IPS DF 6.9 (cell line): ENCODE measurements around the gene SSR1.

ENCODE experiments used
- DNase-seq: peaks from one replicate; pipeline ENCODE4 v3.0.0-alpha.2; 2013; ENCODE audit warnings: low read depth, low spot score
- H3K27ac ChIP-seq: one replicate; pipeline ENCODE4 v1.5.1; 2013; ENCODE audit warnings: low read length, control low read depth
- H3K27me3 ChIP-seq: 2 replicates; pipeline ENCODE4 v1.6.1; 2013; ENCODE audit warnings: mild to moderate bottlenecking, low read length; ENCODE audit not compliant: control insufficient read depth, insufficient read depth
- H3K36me3 ChIP-seq: 2 replicates; pipeline ENCODE4 v1.6.1; 2013; ENCODE audit warnings: low read length; ENCODE audit not compliant: control insufficient read depth, insufficient read depth
- H3K4me1 ChIP-seq: 2 replicates; pipeline ENCODE4 v1.6.1; 2013; ENCODE audit warnings: low read length; ENCODE audit not compliant: control insufficient read depth, insufficient read depth
- H3K4me3 ChIP-seq: 2 replicates; pipeline ENCODE4 v1.5.1; 2013; ENCODE audit warnings: mild to moderate bottlenecking, low read length
- H3K9me3 ChIP-seq: 2 replicates; pipeline ENCODE4 v1.6.1; 2013; ENCODE audit warnings: low read length, inconsistent platforms; ENCODE audit not compliant: control insufficient read depth, insufficient read depth
- WGBS: extraction: QIAGEN DNeasy Blood & Tissue Kit; methylation state at CpG from one replicate; pipeline ENCODE4 v1.1.7; 2013; ENCODE audit warnings: mixed read lengths, missing lambda C conversion rate; ENCODE audit not compliant: insufficient read length, insufficient coverage; 5-methylcytosine and 5-hydroxymethylcytosine counted together

SSR1 gene

DNA sequence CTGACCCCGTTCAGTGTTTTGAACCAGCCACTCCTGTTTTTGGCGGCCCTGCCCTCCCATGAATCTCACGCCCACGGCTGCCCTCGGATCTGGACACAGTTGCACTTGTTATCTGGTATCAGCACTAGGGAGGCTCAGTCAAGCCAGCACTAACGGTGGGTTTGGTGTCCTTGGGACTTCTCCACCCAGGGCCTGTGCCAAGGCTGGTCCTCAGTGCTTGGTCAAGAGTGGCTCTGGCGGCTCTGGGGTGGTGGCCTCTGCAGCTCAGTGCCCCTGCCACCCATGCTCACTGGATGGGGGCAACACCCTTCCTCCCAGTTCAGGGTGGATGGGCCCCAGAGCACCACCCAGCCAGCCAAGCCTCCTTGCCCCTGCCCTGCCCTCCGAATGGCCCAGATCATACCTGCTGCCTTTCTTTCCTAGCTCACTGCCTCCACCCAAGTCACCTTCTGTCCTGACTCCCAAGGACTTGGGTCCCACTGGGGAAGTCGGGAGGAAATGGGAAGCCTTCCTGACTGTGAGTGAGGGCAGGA is 54.7 kb downstream of the SSR1 start:
- DNase-seq, result no peak
- no peaks in the 10 kb centered on the region for H3K36me3 ChIP-seq
- no peaks in the 10 kb centered on the region for H3K27me3 ChIP-seq
- H3K4me3 ChIP-seq, result no peak overlapping the region
- no peak overlapping the region for H3K27ac ChIP-seq
- no peaks in the 10 kb centered on the region for H3K9me3 ChIP-seq
- no CpG with 5 or more reads among the region's 9 CpGs for WGBS
- H3K4me1 ChIP-seq, result peaks cover 7% of the 10 kb centered on the region; the same call in 1 of the 2 replicates

DNA sequence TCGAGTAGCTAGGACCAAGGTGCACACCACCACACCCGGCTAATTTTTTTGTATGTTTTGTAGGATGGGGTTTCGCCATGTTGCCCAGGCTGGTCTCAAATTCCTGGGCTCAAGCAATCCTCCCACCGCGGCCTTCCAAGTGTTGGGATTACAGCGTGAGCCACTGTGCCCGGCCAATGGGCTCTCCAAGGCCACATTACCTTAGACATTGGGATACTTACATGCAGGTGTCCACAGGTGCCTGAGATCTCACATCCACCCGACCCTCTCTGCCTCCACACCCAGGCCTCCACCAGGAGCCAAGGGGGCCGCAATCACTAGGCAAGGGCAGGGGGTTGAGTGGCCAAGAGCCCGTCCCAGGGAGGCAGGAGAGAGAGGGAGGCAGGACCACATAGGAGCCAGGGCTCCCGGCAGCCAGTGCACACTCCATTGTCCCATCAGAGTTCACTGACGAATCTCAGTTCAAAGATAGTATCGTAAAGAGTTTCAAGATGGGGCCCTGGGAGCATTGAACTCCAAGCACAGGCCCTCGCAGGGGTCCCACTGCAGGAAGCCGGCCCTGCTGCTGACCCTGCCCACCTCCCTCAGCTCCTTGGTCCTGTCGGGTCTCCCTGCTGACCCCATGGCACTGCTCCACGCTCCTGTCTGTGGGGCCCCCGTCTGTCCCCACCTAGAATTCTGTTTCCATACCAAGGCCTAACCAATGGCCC is 55.3 kb downstream of the SSR1 start:
- Histone ChIP-seq H3K36me3 (no peaks in the 10 kb centered on the region), H3K4me3 (no peak overlapping the region), H3K4me1 (peaks cover 7% of the 10 kb centered on the region; the same call in 1 of the 2 replicates), H3K27me3 (no peaks in the 10 kb centered on the region), H3K27ac (no peak overlapping the region), H3K9me3 (no peaks in the 10 kb centered on the region)
- DNase-seq, result no peak
- WGBS, result no CpG with 5 or more reads among the region's 18 CpGs

DNA sequence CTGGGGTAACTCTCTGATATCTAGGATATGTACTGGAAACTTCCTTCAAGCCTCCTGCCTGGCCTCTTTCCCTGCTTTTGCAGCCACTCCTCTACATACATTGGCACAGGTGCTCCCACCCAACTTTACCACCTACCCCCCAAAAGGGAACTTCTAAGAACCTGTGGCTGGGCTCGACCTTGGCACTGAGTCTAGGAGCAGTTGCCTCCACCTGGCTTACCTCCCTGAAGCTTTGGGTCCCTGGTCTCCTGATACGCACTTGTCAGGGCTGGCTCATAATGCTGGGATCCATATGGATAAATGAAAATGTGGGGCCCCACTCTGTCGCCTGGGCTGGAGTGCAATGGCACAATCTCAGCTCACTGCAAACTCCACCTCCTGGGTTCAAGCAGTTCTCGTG is 56.2 kb downstream of the SSR1 start:
- no peak overlapping the region for H3K4me3 ChIP-seq
- 0 out of 2 replicates have a peak, but pooled peaks cover 2% of the 10 kb centered on the region for H3K36me3 ChIP-seq
- peaks cover 4% of the 10 kb centered on the region; the same call in 1 of the 2 replicates for H3K4me1 ChIP-seq
- H3K27me3 ChIP-seq, result no peaks in the 10 kb centered on the region
- DNase-seq, result no peak
- H3K9me3 ChIP-seq, result no peaks in the 10 kb centered on the region
- WGBS, result no CpG with 5 or more reads among the region's 4 CpGs
- no peak overlapping the region for H3K27ac ChIP-seq

DNA sequence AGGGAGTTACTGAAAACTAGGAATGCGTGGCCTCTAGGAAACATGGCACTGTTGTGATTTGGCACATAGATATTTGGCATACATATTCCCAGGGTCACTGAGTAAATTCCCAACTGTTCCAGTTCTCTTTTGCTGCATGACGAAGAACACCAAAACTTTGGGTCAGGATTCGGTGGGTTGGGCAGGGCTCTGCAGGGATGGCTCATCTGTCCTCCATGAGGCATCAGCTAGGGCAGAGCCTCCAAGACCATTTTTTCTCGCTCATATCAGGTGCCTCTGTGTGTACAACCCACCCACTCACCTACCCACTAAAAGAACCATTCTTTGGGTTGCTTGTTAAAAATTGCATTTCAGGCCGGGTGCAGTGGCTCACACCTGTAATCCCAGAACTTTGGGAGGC is 57.1 kb downstream of the SSR1 start:
- Histone ChIP-seq H3K27me3 (no peaks in the 10 kb centered on the region), H3K4me1 (peaks cover 3% of the 10 kb centered on the region; the same call in 1 of the 2 replicates), H3K36me3 (0 out of 2 replicates have a peak, but pooled peaks cover 2% of the 10 kb centered on the region), H3K9me3 (no peaks in the 10 kb centered on the region), H3K27ac (no peak overlapping the region), H3K4me3 (no peak overlapping the region)
- no CpG with 5 or more reads among the region's 5 CpGs for WGBS
- DNase-seq, result no peak

DNA sequence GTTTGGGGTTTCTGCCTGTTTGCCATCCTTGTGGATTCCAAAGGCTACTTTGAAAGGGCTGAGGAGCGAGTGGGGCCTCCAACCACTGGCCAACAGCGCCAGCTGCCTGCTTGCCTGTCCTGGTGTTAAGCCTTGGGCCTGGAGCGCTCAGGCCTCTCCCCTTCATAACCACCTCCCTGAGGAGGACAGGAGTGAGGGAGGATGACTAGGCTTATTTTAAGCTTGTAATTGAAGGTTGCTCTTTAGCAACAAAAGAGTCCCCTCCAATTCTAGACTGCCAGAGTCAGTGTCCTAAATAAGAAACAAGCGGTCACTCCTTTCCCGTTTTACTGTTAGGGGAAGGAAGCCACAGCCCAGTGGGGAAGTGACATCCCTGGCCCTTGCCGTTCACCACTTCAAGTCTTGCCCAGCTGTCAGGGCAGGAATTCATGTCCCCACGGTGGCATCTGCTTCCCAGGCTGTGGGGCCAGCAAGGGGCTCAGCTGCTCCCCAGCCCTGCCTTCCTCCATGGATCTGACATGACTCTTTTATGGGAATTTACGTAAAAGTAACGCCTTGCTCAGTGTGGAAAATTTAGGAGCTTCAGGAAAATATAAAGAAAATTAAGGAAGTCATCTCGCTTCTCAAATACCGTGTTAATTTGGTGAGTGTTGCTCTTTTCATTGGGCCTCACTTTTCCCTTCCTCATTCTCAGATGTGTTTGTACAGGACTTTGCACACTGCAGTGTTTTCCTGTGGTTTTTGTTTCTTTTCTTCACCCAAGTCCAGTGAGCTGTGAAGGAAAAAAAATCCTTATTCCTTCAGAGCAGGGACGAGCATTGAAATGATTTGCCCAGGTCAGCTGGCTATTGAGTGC is 57.8 kb downstream of the SSR1 start:
- peaks cover under 1% of the 10 kb centered on the region; the same call in 1 of the 2 replicates for H3K4me1 ChIP-seq
- no CpG with 5 or more reads among the region's 12 CpGs for WGBS
- 0 out of 2 replicates have a peak, but pooled peaks cover 2% of the 10 kb centered on the region for H3K36me3 ChIP-seq
- no peak overlapping the region for H3K4me3 ChIP-seq
- H3K27me3 ChIP-seq, result no peaks in the 10 kb centered on the region
- no peak overlapping the region for H3K27ac ChIP-seq
- DNase-seq, result no peak
- H3K9me3 ChIP-seq, result no peaks in the 10 kb centered on the region

DNA sequence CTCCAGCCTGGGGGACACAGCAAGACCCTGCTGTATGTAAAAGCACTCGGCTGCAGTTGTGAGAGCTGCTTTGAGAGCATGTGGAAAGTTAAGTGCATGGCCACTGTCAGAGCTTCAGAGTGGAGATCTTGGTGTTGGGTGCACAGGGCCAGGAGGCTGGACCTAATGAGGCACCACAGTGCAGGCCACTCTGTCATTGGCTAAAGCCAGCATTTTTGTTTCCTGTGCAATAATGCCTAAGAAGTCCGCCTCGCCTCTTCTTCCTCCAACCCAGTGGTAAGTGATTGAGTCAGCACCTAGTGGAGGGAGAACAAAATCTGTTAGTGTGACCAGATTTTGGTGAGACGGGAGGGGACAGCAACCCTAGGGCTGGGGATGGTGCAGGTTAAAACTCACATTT is 60.6 kb downstream of the SSR1 start:
- Histone ChIP-seq H3K9me3 (no peaks in the 10 kb centered on the region), H3K27me3 (no peaks in the 10 kb centered on the region), H3K4me1 (no peaks in the 10 kb centered on the region), H3K27ac (no peak overlapping the region), H3K4me3 (no peak overlapping the region), H3K36me3 (peaks cover 9% of the 10 kb centered on the region)
- no CpG with 5 or more reads among the region's 4 CpGs for WGBS
- no peak for DNase-seq

DNA sequence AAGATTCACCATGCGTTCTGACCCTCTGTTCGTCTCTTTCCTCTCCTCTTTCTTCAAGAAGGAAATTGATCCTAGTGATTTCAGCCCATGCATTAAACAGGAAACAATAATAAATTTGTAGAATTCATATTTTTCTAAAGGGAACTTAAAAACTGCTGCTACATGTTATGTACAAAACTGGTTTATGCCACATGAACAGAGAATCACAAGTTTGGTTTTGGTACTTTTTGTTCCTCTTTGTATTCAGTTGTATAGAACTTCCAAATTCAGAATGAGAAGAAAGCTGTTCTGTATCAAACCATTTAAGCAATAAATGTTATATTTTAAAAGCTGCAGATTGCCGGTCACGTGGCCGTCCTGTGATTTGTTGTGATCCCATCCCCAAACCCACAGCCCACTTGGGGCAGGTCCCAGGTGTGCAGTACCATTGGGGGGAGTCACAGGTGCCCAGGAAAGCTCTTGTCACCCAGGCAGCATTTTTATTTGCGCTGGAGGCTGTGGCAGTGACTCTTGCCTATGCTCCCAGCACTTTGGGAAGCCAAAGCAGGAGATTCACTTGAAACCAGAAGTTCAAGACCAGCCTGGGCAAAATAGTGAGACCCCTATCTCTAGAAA is 61.2 kb downstream of the SSR1 start:
- WGBS, result no CpG with 5 or more reads among the region's 6 CpGs
- Histone ChIP-seq H3K9me3 (no peaks in the 10 kb centered on the region), H3K27me3 (no peaks in the 10 kb centered on the region), H3K27ac (no peak overlapping the region), H3K4me1 (no peaks in the 10 kb centered on the region), H3K36me3 (peaks cover 12% of the 10 kb centered on the region), H3K4me3 (no peak overlapping the region)
- DNase-seq, result no peak

DNA sequence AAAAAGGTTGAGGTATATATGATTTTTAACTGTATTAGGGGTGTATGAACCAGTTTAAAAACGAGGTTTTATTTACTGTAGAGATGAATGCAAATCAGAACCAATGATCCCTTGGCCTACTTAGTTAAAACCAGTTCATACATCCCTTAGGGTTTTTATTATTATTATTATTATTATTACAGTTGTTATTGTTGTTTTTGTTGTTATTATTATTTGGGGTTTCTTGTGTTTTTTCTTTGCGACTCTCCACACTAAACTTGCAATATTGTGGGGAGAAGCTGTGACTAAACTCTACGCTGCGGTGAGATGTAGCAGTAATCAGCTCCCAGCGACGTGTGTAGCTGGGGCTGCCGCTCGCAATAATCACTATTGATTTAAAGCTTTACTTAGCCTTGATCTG is 62.2 kb downstream of the SSR1 start:
- DNase-seq, result no peak
- no peaks in the 10 kb centered on the region for H3K4me1 ChIP-seq
- no peak overlapping the region for H3K27ac ChIP-seq
- peaks cover 12% of the 10 kb centered on the region for H3K36me3 ChIP-seq
- H3K9me3 ChIP-seq, result no peaks in the 10 kb centered on the region
- no peaks in the 10 kb centered on the region for H3K27me3 ChIP-seq
- 100% methylated on average over 1 of the region's 8 CpGs for WGBS
- no peak overlapping the region for H3K4me3 ChIP-seq

DNA sequence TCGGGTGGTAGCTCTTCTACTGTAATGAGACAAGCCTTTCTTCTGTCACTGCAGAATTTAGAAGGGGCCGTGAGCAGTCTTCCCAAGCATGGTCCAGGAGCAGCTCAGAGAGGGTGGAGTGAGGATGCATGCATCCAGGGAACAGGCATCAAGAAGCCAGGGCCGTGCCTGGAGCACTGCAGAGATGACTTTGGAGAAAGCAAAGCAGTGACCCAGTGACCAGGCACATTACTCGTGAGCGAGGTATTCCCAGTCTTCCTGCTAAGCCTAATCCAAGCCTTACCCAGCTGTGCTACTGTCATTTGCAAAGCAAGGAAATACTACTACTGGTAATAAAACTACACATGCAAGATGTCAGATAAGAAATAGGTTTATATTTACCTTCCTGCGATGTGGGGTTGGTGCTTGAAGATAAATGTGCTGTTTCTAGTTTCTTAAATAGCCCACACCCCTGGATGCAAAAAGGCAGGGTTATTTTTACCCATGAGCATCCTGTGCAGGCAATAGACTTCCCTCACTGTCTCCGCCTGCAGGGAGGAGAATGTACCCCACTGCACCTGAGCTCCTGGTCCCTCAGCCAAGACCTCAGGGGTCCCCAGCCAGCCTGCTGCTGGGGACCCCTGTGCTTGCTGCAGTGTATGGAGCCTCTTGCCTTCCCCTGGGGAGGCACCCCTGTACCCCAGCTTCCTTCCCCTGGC is 62.9 kb downstream of the SSR1 start:
- no CpG with 5 or more reads among the region's 7 CpGs for whole genome bisulfite sequencing
- DNase-seq, result no peak
- no peaks in the 10 kb centered on the region for H3K27me3 ChIP-seq
- H3K27ac ChIP-seq, result no peak overlapping the region
- no peak overlapping the region for H3K4me3 ChIP-seq
- peaks cover 12% of the 10 kb centered on the region for H3K36me3 ChIP-seq
- no peaks in the 10 kb centered on the region for H3K4me1 ChIP-seq
- H3K9me3 ChIP-seq, result no peaks in the 10 kb centered on the region

DNA sequence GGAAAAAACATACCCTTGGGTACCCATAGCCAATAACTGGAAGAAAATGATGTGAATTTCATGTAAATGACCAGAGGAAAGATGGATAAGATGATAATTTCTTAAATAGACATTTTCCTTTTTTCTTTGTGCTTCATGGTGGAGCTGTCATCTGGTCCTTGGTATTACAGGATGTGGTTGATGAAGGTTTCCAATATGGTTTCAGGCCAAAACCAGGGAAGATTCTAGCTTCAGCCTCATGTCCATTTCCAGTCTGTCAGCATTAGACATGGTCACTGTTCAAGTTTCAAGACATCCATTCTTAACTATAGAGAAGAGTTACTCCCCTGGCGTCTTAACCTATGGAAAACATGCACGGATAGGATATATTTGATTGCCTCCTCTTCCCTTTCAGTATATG is 63.6 kb downstream of the SSR1 start:
- H3K9me3 ChIP-seq, result no peaks in the 10 kb centered on the region
- H3K27ac ChIP-seq, result no peak overlapping the region
- WGBS, result no CpG with 5 or more reads among the region's 2 CpGs
- no peak for DNase-seq
- no peak overlapping the region for H3K4me3 ChIP-seq
- peaks cover 12% of the 10 kb centered on the region for H3K36me3 ChIP-seq
- no peaks in the 10 kb centered on the region for H3K4me1 ChIP-seq
- no peaks in the 10 kb centered on the region for H3K27me3 ChIP-seq
